HFFc6 (cell line): ENCODE results near the gene AFDN. TPM values are rescaled to one million over a fixed set of nuclear protein-coding genes. Genes with fewer than 3 reads are reported as not detected.

Source experiments
- DNase-seq: peaks from one replicate; pipeline ENCODE4 v3.0.0-alpha.2; 2018
- H3K27ac Mint-ChIP-seq: 2 replicates; pipeline ENCODE4 v1.8.0; 2020; ENCODE audit warnings: mild to moderate bottlenecking, mixed read lengths
- H3K27me3 Mint-ChIP-seq: 2 replicates; pipeline ENCODE4 v1.8.0; 2021; ENCODE audit warnings: mild to moderate bottlenecking, moderate library complexity, mixed read lengths; ENCODE audit not compliant: insufficient read depth
- H3K36me3 Mint-ChIP-seq: 2 replicates; pipeline ENCODE4 v1.8.0; 2021; ENCODE audit warnings: low read depth, mixed read lengths
- H3K4me1 Mint-ChIP-seq: 2 replicates; pipeline ENCODE4 v1.8.0; 2020; ENCODE audit warnings: low read depth, mixed read lengths
- H3K4me3 Mint-ChIP-seq: 2 replicates; pipeline ENCODE4 v1.8.0; 2020; ENCODE audit warnings: mild to moderate bottlenecking, moderate library complexity, mixed read lengths
- H3K9me3 Mint-ChIP-seq: 2 replicates; pipeline ENCODE4 v1.8.0; 2020; ENCODE audit warnings: mild to moderate bottlenecking, mixed read lengths
- CTCF ChIP-seq: fragments of 200-600 bp; sonication (generic); IDR thresholded peaks from 2 replicates; pipeline ENCODE4 v1.5.0; 2021; ENCODE audit warnings: antibody characterized with exemption, mild to moderate bottlenecking
- total RNA-seq, 6 experiments: library from RNA; stranded (reverse); fragmentation: NEBNext Ultra II Directional; extraction: Animal tissue kit (Norgen Biotek cat#: 25700); gene quantifications; 2 replicates in 1 of 6; 3 replicates in 5 of 6; pipeline ENCODE4 v1.2.3, GENCODE V29; 2021

Gene AFDN
- total RNA-seq, 6 experiments from 2014 or later: 16.1 to 20.3 (median 17.4) TPM

- Mint-ChIP-seq H3K36me3 (no peaks in the 10 kb centered on the region), H3K27me3 (peaks cover 3% of the 10 kb centered on the region), H3K27ac (no peak overlapping the region), H3K9me3 (no peaks in the 10 kb centered on the region), H3K4me3 (no peak overlapping the region), H3K4me1 (no peaks in the 10 kb centered on the region)
- TF ChIP-seq CTCF: no peak
- DNase-seq: no peak
Observed at GRCh38 chr6:167807200-167807599, 19.5 kb upstream of the AFDN start.

GRCh38 chr6:167807756-167808155 is 19.0 kb upstream of the AFDN start:
- no peak for TF ChIP-seq CTCF
- DNase-seq: no peak
- Mint-ChIP-seq H3K9me3 (no peaks in the 10 kb centered on the region), H3K27ac (no peak overlapping the region), H3K4me1 (no peaks in the 10 kb centered on the region), H3K27me3 (peaks cover 3% of the 10 kb centered on the region), H3K4me3 (no peak overlapping the region), H3K36me3 (no peaks in the 10 kb centered on the region)

DNA sequence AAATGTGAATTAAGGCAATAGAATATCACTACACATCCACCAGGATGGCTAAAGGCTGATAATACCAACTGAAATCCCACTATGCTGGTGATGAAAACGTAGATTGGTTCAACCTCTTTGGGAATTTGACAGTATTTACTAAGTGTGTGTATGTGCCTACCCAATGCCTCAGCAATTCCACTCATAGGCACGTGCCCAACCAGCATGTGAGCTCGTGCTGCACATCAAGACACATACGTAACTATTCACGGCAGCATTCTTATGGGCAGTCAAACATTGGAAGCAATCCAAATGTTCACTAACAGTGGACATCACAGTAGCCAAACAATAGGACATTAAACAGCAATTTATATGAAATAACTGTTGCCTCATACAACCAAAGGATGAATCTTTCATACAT is 15.7 kb upstream of the AFDN start:
- no peaks in the 10 kb centered on the region for H3K4me1 Mint-ChIP-seq
- no peak overlapping the region for H3K4me3 Mint-ChIP-seq
- H3K27ac Mint-ChIP-seq: no peak overlapping the region
- DNase-seq: no peak
- H3K36me3 Mint-ChIP-seq: no peaks in the 10 kb centered on the region
- peaks cover 4% of the 10 kb centered on the region for H3K27me3 Mint-ChIP-seq
- TF ChIP-seq CTCF: no peak
- no peaks in the 10 kb centered on the region for H3K9me3 Mint-ChIP-seq

GRCh38 chr6:167811442-167812087 is 15.1 kb upstream of the AFDN start:
- TF ChIP-seq CTCF: no peak
- Mint-ChIP-seq H3K36me3 (no peaks in the 10 kb centered on the region), H3K9me3 (no peaks in the 10 kb centered on the region), H3K4me1 (no peaks in the 10 kb centered on the region), H3K27me3 (peaks cover 4% of the 10 kb centered on the region), H3K4me3 (no peak overlapping the region), H3K27ac (no peak overlapping the region)
- no peak for DNase-seq

DNA sequence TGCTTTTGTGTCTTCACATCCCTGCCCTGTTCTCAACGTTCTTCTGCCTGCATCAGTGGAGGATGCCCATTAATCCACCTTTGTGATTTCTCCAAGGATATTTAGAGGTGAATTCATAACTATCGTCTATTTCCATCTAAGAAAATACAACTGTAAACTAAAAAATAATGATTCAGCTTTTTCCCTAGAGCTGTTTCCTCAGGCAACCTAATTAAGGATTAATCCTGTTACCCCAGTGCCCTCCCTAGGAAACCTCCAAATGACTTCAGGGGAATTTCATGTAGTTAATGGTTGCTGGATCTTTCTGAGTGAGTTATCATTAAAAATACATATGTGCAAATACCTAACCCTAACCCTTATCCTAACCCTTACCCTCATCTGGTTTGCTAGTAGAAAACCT is 14.6 kb upstream of the AFDN start:
- TF ChIP-seq CTCF: no peak
- Mint-ChIP-seq H3K36me3 (no peaks in the 10 kb centered on the region), H3K4me3 (no peak overlapping the region), H3K27me3 (peaks cover 8% of the 10 kb centered on the region), H3K4me1 (no peaks in the 10 kb centered on the region), H3K27ac (no peak overlapping the region), H3K9me3 (no peaks in the 10 kb centered on the region)
- DNase-seq: no peak
